Activated B cell treated with CpG ODN at 0.5 μM for 24 hours (primary cell): ENCODE measurements around the gene LIPE. TPM values are rescaled to one million over a fixed set of nuclear protein-coding genes. Genes with fewer than 3 reads are reported as not detected.

Source experiments
- ATAC-seq: fragments of 200-7000 bp; cut with Tn5 transposase; one replicate; pipeline ENCODE4 v1.10.0; 2021; ENCODE audit warnings: low read depth, mild to moderate bottlenecking, moderate library complexity
- CTCF ChIA-PET: fragments of 350-600 bp; sonication (Branson Sonifier 250); formaldehyde crosslinking; loops from one replicate; lab custom pipeline; 2021; ENCODE audit warnings: antibody characterized with exemption; lab: Charles Lee
- POLR2A ChIA-PET: fragments of 350-600 bp; sonication (Branson Sonifier 250); formaldehyde crosslinking; loops from one replicate; lab custom pipeline; 2021; ENCODE audit warnings: antibody characterized with exemption; lab: Charles Lee
- DNase-seq: peaks from one replicate; pipeline ENCODE4 v3.0.0; 2022
- H3K27ac Mint-ChIP-seq: one replicate; pipeline ENCODE4 v1.8.0; 2020; ENCODE audit warnings: mixed read lengths
- H3K27me3 Mint-ChIP-seq: one replicate; pipeline ENCODE4 v1.8.0; 2021; ENCODE audit warnings: mixed read lengths
- H3K36me3 Mint-ChIP-seq: one replicate; pipeline ENCODE4 v1.8.0; 2021; ENCODE audit warnings: low read depth, mixed read lengths
- H3K4me1 Mint-ChIP-seq: one replicate; pipeline ENCODE4 v1.8.0; 2021; ENCODE audit warnings: mixed read lengths
- H3K4me3 Mint-ChIP-seq: one replicate; pipeline ENCODE4 v1.8.0; 2020; ENCODE audit warnings: mild to moderate bottlenecking, mixed read lengths
- H3K9me3 Mint-ChIP-seq: one replicate; pipeline ENCODE4 v1.8.0; 2020; ENCODE audit warnings: mixed read lengths
- CTCF ChIP-seq: fragments of 200-600 bp; IDR thresholded peaks from one replicate; pipeline ENCODE4 v1.8.0; 2022; ENCODE audit warnings: antibody characterized with exemption, mild to moderate bottlenecking
- intact Hi-C: fragments of 100-400 bp; cut with micrococcal nuclease; formaldehyde crosslinking; loops from one replicate; pipeline ENCODE4 v1.15.1; 2024
- total RNA-seq: library from RNA; stranded (reverse); gene quantifications from 2 replicates; pipeline ENCODE4 v1.2.3, GENCODE V29; 2022

The LIPE gene
- total RNA-seq, 1 donor from 2014 or later = 37.2 TPM

DNA sequence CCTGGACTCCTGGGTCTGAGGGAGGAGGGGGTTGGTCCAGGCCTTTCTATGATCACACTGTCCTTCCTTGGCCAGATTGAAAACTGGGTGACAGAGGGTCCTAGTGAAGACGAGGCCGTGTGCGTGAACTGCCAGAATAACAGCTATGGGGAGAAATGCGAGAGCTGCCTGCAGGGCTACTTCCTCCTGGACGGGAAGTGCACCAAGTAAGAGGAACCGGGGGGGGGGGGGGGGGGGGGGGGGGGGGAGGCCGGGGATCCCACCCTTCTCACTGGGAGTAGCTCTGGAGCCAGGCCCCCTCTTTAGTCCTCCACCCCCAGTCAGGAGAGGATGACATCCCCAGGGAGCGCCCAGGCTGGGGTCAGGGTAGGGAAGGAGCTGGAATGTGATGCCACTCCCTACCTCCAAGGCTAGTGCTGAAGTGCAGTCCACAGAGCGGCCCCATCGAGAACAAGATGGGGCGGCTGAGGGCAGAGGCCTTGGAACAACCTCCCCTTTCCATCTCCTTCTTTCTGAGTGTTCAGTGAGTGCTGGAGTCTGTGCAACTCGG lies 56.5 kb downstream of the LIPE start:
- Mint-ChIP-seq H3K9me3 (no peaks in the 10 kb centered on the region), H3K27ac (no peak overlapping the region), H3K36me3 (peaks cover 1% of the 10 kb centered on the region), H3K4me3 (peak overlapping the region; percentile 35), H3K4me1 (peaks cover 38% of the 10 kb centered on the region), H3K27me3 (no peaks in the 10 kb centered on the region)
- CTCF ChIA-PET = interaction anchor here (1.2 kb wide), 1 partner anchor 70 kb away, joined by 3 read pairs; no protein-coding TSS in a partner anchor
- POLR2A ChIA-PET = interaction anchor here (0.5 to 1.1 kb wide), 3 partner anchors 16 to 377 kb away, joined by 4 to 7 read pairs (median 5); partner anchors contain the start of gene ATP1A3
- no peak for TF ChIP-seq CTCF
- ATAC-seq = no peak
- no peak for DNase-seq
- intact Hi-C loops = no loop called here

DNA sequence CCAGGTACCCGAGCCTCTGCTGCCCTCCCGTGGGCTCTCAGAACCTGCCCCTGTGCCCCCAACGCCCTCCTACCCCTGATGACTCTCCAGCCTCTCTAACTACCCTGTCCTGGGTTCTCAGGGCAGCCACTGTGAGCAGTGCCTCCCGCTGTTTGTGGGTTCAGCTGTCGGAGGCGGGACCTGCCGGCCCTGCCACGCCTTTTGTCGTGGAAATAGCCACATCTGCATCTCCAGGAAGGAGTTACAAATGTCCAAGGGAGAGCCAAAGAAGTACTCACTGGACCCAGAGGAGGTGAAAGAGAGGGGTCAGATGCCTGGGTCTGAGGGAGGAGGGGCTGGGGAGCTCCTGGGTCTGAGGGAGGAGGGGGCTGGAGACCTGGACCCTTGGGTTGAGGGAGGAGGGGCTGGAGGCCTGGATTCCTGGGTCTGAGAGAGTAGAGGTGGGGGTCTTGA lies 57.1 kb downstream of the LIPE start:
- POLR2A ChIA-PET = interaction anchor here (1.1 kb wide), 1 partner anchor 27 kb away, joined by 5 read pairs; no protein-coding TSS in a partner anchor
- no peak for TF ChIP-seq CTCF
- ATAC-seq = no peak
- CTCF ChIA-PET = interaction anchor here (1.2 kb wide), 1 partner anchor 70 kb away, joined by 3 read pairs; no protein-coding TSS in a partner anchor
- Mint-ChIP-seq H3K27ac (no peak overlapping the region), H3K4me1 (peaks cover 43% of the 10 kb centered on the region), H3K9me3 (no peaks in the 10 kb centered on the region), H3K27me3 (no peaks in the 10 kb centered on the region), H3K36me3 (peaks cover 1% of the 10 kb centered on the region), H3K4me3 (no peak overlapping the region)
- intact Hi-C loops = no loop called here
- DNase-seq = no peak

GRCh38 chr19:42369433-42370067 lies 57.6 kb downstream of the LIPE start:
- Mint-ChIP-seq H3K9me3 (no peaks in the 10 kb centered on the region), H3K4me3 (no peak overlapping the region), H3K4me1 (peaks cover 48% of the 10 kb centered on the region), H3K27ac (no peak overlapping the region), H3K36me3 (peaks cover 1% of the 10 kb centered on the region), H3K27me3 (no peaks in the 10 kb centered on the region)
- ATAC-seq (no peak), DNase-seq (no peak)
- ChIA-PET POLR2A (no interaction called here), CTCF (no interaction called here)
- TF ChIP-seq CTCF = no peak
- intact Hi-C loops = no loop called here

- Mint-ChIP-seq H3K27me3 (no peaks in the 10 kb centered on the region), H3K4me3 (no peak overlapping the region), H3K27ac (no peak overlapping the region), H3K36me3 (peaks cover 1% of the 10 kb centered on the region), H3K9me3 (no peaks in the 10 kb centered on the region), H3K4me1 (peaks cover 56% of the 10 kb centered on the region)
- no peak for ATAC-seq
- intact Hi-C loops = no loop called here
- no peak for TF ChIP-seq CTCF
- ChIA-PET CTCF (no interaction called here), POLR2A (no interaction called here)
- no peak for DNase-seq
These were observed 58.4 kb downstream of the LIPE start for GRCh38 chr19:42368765-42369164.

DNA sequence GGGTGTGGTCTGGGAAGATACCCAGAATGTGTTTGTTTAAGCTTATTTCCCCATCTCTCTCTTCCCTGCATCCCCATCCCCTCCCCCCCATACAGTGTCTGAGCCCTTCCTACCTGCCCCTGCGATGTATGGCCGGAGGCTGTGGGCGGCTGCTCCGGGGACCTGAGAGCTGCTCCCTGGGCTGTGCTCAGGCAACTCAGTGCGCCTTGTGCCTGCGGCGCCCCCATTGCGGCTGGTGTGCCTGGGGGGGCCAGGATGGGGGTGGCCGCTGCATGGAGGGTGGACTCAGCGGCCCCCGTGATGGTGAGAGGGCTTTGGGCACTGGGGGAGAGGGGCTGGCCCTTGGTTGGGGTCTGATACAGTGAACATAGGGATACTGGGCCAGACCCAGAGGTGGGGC lies 58.8 kb downstream of the LIPE start:
- Mint-ChIP-seq H3K27me3 (no peaks in the 10 kb centered on the region), H3K4me3 (no peak overlapping the region), H3K9me3 (no peaks in the 10 kb centered on the region), H3K27ac (no peak overlapping the region), H3K36me3 (peaks cover 1% of the 10 kb centered on the region), H3K4me1 (peaks cover 60% of the 10 kb centered on the region)
- intact Hi-C loops = no loop called here
- no peak for ATAC-seq
- no peak for TF ChIP-seq CTCF
- ChIA-PET CTCF (no interaction called here), POLR2A (no interaction called here)
- no peak for DNase-seq
